ENCODE results near the gene SORCS3.

DNA sequence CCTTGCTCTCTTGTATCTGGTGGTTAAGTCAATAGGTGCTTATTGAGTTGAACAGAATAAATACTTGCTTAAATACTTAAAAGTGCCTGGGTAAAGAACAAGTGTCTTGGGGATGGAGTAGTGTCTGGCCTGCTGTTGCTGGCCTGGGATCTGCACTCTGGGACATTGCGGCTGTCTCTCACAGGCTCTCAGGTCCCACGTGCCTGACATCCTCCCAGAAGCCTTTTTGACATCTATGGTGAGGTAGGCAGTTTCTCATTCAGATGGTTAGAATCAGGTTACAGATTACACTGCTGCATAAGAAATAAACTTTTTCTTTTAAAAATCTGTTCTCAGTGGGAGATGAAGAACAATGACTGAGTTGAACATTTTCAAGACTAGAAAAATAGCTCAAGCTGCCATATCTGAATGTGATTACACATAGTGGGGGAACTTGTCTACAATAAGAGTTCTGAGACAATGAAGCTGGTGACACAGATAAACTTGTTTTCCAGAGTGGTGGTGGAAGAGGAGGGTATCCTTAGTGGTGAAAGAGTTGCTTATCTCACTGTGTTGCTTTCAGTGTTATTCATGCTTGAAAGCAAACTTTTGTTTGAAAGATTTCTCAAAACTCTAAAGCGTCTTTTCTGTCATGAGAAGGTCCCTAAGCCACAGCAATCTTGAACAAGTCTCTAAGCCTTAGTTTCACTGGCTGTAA, 9.7 kb downstream of the SORCS3 start:
- TF ChIP-seq, protein P1, sequence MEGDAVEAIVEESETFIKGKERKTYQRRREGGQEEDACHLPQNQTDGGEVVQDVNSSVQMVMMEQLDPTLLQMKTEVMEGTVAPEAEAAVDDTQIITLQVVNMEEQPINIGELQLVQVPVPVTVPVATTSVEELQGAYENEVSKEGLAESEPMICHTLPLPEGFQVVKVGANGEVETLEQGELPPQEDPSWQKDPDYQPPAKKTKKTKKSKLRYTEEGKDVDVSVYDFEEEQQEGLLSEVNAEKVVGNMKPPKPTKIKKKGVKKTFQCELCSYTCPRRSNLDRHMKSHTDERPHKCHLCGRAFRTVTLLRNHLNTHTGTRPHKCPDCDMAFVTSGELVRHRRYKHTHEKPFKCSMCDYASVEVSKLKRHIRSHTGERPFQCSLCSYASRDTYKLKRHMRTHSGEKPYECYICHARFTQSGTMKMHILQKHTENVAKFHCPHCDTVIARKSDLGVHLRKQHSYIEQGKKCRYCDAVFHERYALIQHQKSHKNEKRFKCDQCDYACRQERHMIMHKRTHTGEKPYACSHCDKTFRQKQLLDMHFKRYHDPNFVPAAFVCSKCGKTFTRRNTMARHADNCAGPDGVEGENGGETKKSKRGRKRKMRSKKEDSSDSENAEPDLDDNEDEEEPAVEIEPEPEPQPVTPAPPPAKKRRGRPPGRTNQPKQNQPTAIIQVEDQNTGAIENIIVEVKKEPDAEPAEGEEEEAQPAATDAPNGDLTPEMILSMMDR (IDR thresholded peaks at IDR 0.05; ENCODE audit: low read length): no peak
- TF ChIP-seq EZH2phosphoT487 (IDR thresholded peaks at IDR 0.05; ENCODE audit: low read length) (no peak), EZH2 (optimal IDR thresholded peaks at IDR 0.05; ENCODE audit: low read depth, low read length) (no peak)

All from MM.1S (cell line).